Measurements from ENCODE around the gene YPEL3. TPM values are rescaled to one million over a fixed set of nuclear protein-coding genes. Genes with fewer than 3 reads are reported as not detected.

The YPEL3 gene
- total RNA-seq, 1 experiment from 2014 or later: 52.7 TPM

DNA sequence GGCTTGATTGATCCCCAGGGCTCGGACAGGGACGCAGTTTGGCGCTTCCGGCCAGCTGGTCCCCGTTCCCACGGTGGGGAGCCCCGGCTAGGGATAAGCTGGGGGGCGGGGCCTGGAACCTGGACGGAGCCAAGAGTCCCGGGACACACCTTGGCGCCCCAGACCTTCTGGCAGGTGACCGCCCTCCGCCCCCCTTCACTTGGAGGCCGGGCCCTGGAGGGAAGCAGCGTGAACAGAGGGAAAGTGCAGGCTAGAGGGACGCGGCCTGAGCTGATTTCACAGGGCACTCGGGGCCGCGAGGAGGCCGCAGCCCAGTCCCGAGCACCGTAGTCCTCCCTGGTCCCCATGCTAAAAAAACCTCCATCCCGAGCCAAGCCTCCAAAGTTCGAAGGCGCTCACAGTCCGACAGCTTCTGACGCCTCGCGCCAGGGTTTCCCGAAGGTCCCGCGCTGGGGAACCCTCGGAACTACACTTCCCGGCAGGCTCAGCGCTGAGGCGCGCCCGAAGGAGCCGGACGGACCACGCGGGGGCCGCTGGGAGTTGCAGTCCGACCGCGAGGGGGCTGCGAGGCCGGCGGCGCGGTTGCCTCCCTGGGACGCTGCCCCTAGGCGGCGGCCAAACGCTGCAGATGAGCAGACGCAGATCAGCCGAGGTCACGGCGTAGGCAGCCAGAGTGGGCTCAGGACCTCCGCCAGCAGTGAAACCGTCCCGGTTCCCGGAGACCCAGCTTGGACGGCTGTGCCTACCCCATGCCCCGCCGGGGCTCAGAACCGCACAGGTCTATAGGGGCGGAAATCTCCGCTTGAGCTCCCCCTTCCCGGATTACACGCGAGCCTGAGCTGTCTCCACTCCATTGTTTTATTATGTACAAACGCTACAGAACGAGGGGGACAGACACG lies 4.3 kb downstream of the YPEL3 start, which contains the start of gene TBX6 (continued):
- TF ChIP-seq, protein P1, sequence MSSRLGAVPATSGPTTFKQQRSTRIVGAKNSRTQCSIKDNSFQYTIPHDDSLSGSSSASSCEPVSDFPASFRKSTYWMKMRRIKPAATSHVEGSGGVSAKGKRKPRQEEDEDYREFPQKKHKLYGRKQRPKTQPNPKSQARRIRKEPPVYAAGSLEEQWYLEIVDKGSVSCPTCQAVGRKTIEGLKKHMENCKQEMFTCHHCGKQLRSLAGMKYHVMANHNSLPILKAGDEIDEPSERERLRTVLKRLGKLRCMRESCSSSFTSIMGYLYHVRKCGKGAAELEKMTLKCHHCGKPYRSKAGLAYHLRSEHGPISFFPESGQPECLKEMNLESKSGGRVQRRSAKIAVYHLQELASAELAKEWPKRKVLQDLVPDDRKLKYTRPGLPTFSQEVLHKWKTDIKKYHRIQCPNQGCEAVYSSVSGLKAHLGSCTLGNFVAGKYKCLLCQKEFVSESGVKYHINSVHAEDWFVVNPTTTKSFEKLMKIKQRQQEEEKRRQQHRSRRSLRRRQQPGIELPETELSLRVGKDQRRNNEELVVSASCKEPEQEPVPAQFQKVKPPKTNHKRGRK (CRISPR knock-in tag; IDR thresholded peaks at IDR 0.05; ENCODE audit: borderline replicate concordance): no peak
- TF ChIP-seq SOX15 (CRISPR knock-in tag; IDR thresholded peaks at IDR 0.05) (no peak), NFE2L1 (CRISPR knock-in tag; IDR thresholded peaks at IDR 0.05) (no peak), FOXK1 (CRISPR knock-in tag; IDR thresholded peaks at IDR 0.05) (peak; percentile 53; the same call in 1 of the 2 replicates), MXD4 (CRISPR knock-in tag; IDR thresholded peaks at IDR 0.05; ENCODE audit: borderline replicate concordance) (no peak), ZNF317 (CRISPR knock-in tag; IDR thresholded peaks at IDR 0.05; ENCODE audit: borderline replicate concordance, low read depth) (no peak), ZNF671 (CRISPR knock-in tag; IDR thresholded peaks at IDR 0.05) (no peak), TP53 (CRISPR knock-in tag; IDR thresholded peaks at IDR 0.05) (0 out of 2 replicates have a peak, but pooled peaks have one; percentile 49), ZBTB21 (CRISPR knock-in tag; IDR thresholded peaks at IDR 0.05; ENCODE audit: borderline replicate concordance) (no peak), NR1H2 (CRISPR knock-in tag; IDR thresholded peaks at IDR 0.05) (no peak), ESRRA (CRISPR knock-in tag; IDR thresholded peaks at IDR 0.05; ENCODE audit: borderline replicate concordance) (no peak), GRHL2 (CRISPR knock-in tag; IDR thresholded peaks at IDR 0.05; ENCODE audit: insufficient replicate concordance, severe bottlenecking) (no peak), GTF2I (CRISPR knock-in tag; conservative IDR thresholded peaks at IDR 0.05) (no peak), ZNF263 (CRISPR knock-in tag; IDR thresholded peaks at IDR 0.05; ENCODE audit: low read depth) (no peak), CREB1 (CRISPR knock-in tag; IDR thresholded peaks at IDR 0.05) (no peak), FOXJ3 (CRISPR knock-in tag; IDR thresholded peaks at IDR 0.05; ENCODE audit: borderline replicate concordance) (no peak), NR2C2 (CRISPR knock-in tag; IDR thresholded peaks at IDR 0.05) (peak; percentile 36; the same call in 1 of the 2 replicates), ZNF138 (CRISPR knock-in tag; conservative IDR thresholded peaks at IDR 0.05) (no peak)
- TF ChIP-seq, protein P2, sequence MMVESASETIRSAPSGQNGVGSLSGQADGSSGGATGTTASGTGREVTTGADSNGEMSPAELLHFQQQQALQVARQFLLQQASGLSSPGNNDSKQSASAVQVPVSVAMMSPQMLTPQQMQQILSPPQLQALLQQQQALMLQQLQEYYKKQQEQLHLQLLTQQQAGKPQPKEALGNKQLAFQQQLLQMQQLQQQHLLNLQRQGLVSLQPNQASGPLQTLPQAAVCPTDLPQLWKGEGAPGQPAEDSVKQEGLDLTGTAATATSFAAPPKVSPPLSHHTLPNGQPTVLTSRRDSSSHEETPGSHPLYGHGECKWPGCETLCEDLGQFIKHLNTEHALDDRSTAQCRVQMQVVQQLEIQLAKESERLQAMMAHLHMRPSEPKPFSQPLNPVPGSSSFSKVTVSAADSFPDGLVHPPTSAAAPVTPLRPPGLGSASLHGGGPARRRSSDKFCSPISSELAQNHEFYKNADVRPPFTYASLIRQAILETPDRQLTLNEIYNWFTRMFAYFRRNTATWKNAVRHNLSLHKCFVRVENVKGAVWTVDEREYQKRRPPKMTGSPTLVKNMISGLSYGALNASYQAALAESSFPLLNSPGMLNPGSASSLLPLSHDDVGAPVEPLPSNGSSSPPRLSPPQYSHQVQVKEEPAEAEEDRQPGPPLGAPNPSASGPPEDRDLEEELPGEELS (CRISPR knock-in tag; IDR thresholded peaks at IDR 0.05): no peak
- TF ChIP-seq, protein P3, sequence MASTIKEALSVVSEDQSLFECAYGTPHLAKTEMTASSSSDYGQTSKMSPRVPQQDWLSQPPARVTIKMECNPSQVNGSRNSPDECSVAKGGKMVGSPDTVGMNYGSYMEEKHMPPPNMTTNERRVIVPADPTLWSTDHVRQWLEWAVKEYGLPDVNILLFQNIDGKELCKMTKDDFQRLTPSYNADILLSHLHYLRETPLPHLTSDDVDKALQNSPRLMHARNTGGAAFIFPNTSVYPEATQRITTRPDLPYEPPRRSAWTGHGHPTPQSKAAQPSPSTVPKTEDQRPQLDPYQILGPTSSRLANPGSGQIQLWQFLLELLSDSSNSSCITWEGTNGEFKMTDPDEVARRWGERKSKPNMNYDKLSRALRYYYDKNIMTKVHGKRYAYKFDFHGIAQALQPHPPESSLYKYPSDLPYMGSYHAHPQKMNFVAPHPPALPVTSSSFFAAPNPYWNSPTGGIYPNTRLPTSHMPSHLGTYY (CRISPR knock-in tag; IDR thresholded peaks at IDR 0.05): no peak
- TF ChIP-seq, protein P4, sequence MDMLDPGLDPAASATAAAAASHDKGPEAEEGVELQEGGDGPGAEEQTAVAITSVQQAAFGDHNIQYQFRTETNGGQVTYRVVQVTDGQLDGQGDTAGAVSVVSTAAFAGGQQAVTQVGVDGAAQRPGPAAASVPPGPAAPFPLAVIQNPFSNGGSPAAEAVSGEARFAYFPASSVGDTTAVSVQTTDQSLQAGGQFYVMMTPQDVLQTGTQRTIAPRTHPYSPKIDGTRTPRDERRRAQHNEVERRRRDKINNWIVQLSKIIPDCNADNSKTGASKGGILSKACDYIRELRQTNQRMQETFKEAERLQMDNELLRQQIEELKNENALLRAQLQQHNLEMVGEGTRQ (CRISPR knock-in tag; IDR thresholded peaks at IDR 0.05): 0 out of 2 replicates have a peak, but pooled peaks have one; percentile 57
- TF ChIP-seq, protein P5, sequence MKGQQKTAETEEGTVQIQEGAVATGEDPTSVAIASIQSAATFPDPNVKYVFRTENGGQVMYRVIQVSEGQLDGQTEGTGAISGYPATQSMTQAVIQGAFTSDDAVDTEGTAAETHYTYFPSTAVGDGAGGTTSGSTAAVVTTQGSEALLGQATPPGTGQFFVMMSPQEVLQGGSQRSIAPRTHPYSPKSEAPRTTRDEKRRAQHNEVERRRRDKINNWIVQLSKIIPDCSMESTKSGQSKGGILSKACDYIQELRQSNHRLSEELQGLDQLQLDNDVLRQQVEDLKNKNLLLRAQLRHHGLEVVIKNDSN (CRISPR knock-in tag; IDR thresholded peaks at IDR 0.05): peak; percentile 20; the same call in 1 of the 2 replicates
- TF ChIP-seq, protein P6, sequence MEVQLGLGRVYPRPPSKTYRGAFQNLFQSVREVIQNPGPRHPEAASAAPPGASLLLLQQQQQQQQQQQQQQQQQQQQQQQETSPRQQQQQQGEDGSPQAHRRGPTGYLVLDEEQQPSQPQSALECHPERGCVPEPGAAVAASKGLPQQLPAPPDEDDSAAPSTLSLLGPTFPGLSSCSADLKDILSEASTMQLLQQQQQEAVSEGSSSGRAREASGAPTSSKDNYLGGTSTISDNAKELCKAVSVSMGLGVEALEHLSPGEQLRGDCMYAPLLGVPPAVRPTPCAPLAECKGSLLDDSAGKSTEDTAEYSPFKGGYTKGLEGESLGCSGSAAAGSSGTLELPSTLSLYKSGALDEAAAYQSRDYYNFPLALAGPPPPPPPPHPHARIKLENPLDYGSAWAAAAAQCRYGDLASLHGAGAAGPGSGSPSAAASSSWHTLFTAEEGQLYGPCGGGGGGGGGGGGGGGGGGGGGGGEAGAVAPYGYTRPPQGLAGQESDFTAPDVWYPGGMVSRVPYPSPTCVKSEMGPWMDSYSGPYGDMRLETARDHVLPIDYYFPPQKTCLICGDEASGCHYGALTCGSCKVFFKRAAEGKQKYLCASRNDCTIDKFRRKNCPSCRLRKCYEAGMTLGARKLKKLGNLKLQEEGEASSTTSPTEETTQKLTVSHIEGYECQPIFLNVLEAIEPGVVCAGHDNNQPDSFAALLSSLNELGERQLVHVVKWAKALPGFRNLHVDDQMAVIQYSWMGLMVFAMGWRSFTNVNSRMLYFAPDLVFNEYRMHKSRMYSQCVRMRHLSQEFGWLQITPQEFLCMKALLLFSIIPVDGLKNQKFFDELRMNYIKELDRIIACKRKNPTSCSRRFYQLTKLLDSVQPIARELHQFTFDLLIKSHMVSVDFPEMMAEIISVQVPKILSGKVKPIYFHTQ (CRISPR knock-in tag; IDR thresholded peaks at IDR 0.05): no peak
- TF ChIP-seq, protein P7, sequence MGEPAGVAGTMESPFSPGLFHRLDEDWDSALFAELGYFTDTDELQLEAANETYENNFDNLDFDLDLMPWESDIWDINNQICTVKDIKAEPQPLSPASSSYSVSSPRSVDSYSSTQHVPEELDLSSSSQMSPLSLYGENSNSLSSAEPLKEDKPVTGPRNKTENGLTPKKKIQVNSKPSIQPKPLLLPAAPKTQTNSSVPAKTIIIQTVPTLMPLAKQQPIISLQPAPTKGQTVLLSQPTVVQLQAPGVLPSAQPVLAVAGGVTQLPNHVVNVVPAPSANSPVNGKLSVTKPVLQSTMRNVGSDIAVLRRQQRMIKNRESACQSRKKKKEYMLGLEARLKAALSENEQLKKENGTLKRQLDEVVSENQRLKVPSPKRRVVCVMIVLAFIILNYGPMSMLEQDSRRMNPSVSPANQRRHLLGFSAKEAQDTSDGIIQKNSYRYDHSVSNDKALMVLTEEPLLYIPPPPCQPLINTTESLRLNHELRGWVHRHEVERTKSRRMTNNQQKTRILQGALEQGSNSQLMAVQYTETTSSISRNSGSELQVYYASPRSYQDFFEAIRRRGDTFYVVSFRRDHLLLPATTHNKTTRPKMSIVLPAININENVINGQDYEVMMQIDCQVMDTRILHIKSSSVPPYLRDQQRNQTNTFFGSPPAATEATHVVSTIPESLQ (CRISPR knock-in tag; IDR thresholded peaks at IDR 0.05): no peak

Data from WTC11 (cell line).